Activated CD8-positive, alpha-beta T cell treated with anti-CD3 and anti-CD28 coated beads for 36 hours (primary cell): Measurements from ENCODE around the gene MEGF10. TPM values are rescaled to one million over a fixed set of nuclear protein-coding genes. Genes with fewer than 3 reads are reported as not detected.

ENCODE experiments used
- ATAC-seq: fragments of 200-7000 bp; cut with Tn5 transposase; one replicate; pipeline ENCODE4 v1.10.0; 2021; ENCODE audit warnings: mild to moderate bottlenecking, moderate library complexity
- CTCF ChIA-PET: fragments of 350-600 bp; sonication (Branson Sonifier 250); formaldehyde crosslinking; loops from one replicate; lab custom pipeline; 2021; ENCODE audit warnings: antibody characterized with exemption; lab: Charles Lee
- POLR2A ChIA-PET: fragments of 350-600 bp; sonication (Branson Sonifier 250); formaldehyde crosslinking; loops from one replicate; lab custom pipeline; 2021; ENCODE audit warnings: antibody characterized with exemption; lab: Charles Lee
- DNase-seq: peaks from one replicate; pipeline ENCODE4 v3.0.0-alpha.2; 2020
- H3K27ac Mint-ChIP-seq: one replicate; pipeline ENCODE4 v1.8.0; 2021; ENCODE audit warnings: mild to moderate bottlenecking, mixed read lengths
- H3K27me3 Mint-ChIP-seq: one replicate; pipeline ENCODE4 v1.8.0; 2021; ENCODE audit warnings: mixed read lengths
- H3K36me3 Mint-ChIP-seq: one replicate; pipeline ENCODE4 v1.8.0; 2021; ENCODE audit warnings: low read depth, mixed read lengths
- H3K4me1 Mint-ChIP-seq: one replicate; pipeline ENCODE4 v1.8.0; 2021; ENCODE audit warnings: low read depth, mixed read lengths
- H3K4me3 Mint-ChIP-seq: one replicate; pipeline ENCODE4 v1.8.0; 2021; ENCODE audit warnings: mild to moderate bottlenecking, moderate library complexity, mixed read lengths
- H3K9me3 Mint-ChIP-seq: one replicate; pipeline ENCODE4 v1.8.0; 2021; ENCODE audit warnings: mixed read lengths
- CTCF ChIP-seq: fragments of 200-600 bp; IDR thresholded peaks from one replicate; pipeline ENCODE4 v1.8.0; 2022; ENCODE audit warnings: antibody characterized with exemption, mild to moderate bottlenecking
- intact Hi-C: fragments of 100-400 bp; cut with micrococcal nuclease; formaldehyde crosslinking; loops from one replicate; pipeline ENCODE4 v1.10.0; 2022
- total RNA-seq, 2 experiments: library from RNA; stranded (reverse); gene quantifications; one replicate each; pipeline ENCODE4 v1.2.3, GENCODE V29; 2021

The MEGF10 gene
- total RNA-seq, 2 experiments from 2014 or later, result not detected

GRCh38 chr5:127351418-127351817 lies 60.8 kb downstream of the MEGF10 start:
- Mint-ChIP-seq H3K27ac (no peak overlapping the region), H3K4me1 (no peaks in the 10 kb centered on the region), H3K4me3 (no peak overlapping the region), H3K27me3 (peaks cover 7% of the 10 kb centered on the region), H3K36me3 (no peaks in the 10 kb centered on the region), H3K9me3 (no peaks in the 10 kb centered on the region)
- ATAC-seq (no peak), DNase-seq (no peak)
- intact Hi-C loops, result no loop called here
- CTCF ChIA-PET, result no interaction called here
- no peak for TF ChIP-seq CTCF
- POLR2A ChIA-PET, result interaction anchor here (0.6 kb wide), 1 partner anchor 602 kb away, joined by 3 read pairs; no protein-coding TSS in a partner anchor

- TF ChIP-seq CTCF, result no peak
- intact Hi-C loops, result no loop called here
- H3K36me3 Mint-ChIP-seq, result no peaks in the 10 kb centered on the region
- peaks cover 7% of the 10 kb centered on the region for H3K27me3 Mint-ChIP-seq
- no peaks in the 10 kb centered on the region for H3K9me3 Mint-ChIP-seq
- no peaks in the 10 kb centered on the region for H3K4me1 Mint-ChIP-seq
- H3K27ac Mint-ChIP-seq, result no peak overlapping the region
- DNase-seq (no peak), ATAC-seq (no peak)
- H3K4me3 Mint-ChIP-seq, result no peak overlapping the region
- ChIA-PET CTCF (no interaction called here), POLR2A (no interaction called here)
Observed at GRCh38 chr5:127352068-127352467, 61.5 kb downstream of the MEGF10 start.

- POLR2A ChIA-PET, result interaction anchor here (0.6 kb wide), 1 partner anchor 17 kb away, joined by 3 read pairs; no protein-coding TSS in a partner anchor
- Mint-ChIP-seq H3K36me3 (no peaks in the 10 kb centered on the region), H3K27ac (no peak overlapping the region), H3K27me3 (peaks cover 7% of the 10 kb centered on the region), H3K9me3 (no peaks in the 10 kb centered on the region), H3K4me1 (no peaks in the 10 kb centered on the region), H3K4me3 (no peak overlapping the region)
- intact Hi-C loops, result no loop called here
- no peak for TF ChIP-seq CTCF
- no peak for DNase-seq
- CTCF ChIA-PET, result no interaction called here
- ATAC-seq, result no peak
Observed at GRCh38 chr5:127353327-127353726, 62.7 kb downstream of the MEGF10 start.

- TF ChIP-seq CTCF, result no peak
- ChIA-PET CTCF (no interaction called here), POLR2A (interaction anchor here (0.6 kb wide), 1 partner anchor 700 kb away, joined by 3 read pairs; no protein-coding TSS in a partner anchor)
- Mint-ChIP-seq H3K9me3 (no peaks in the 10 kb centered on the region), H3K27ac (no peak overlapping the region), H3K4me1 (no peaks in the 10 kb centered on the region), H3K4me3 (no peak overlapping the region), H3K27me3 (peaks cover 7% of the 10 kb centered on the region), H3K36me3 (no peaks in the 10 kb centered on the region)
- DNase-seq, result no peak
- ATAC-seq, result no peak
- intact Hi-C loops, result no loop called here
Observed at GRCh38 chr5:127353796-127354195, 63.2 kb downstream of the MEGF10 start.

- no peak overlapping the region for H3K4me3 Mint-ChIP-seq
- no peak for DNase-seq
- H3K27ac Mint-ChIP-seq, result no peak overlapping the region
- H3K36me3 Mint-ChIP-seq, result no peaks in the 10 kb centered on the region
- no peak for ATAC-seq
- intact Hi-C loops, result no loop called here
- H3K27me3 Mint-ChIP-seq, result peaks cover 7% of the 10 kb centered on the region
- ChIA-PET CTCF (no interaction called here), POLR2A (interaction anchor here (0.6 kb wide), 1 partner anchor 81 kb away, joined by 3 read pairs; no protein-coding TSS in a partner anchor)
- no peak for TF ChIP-seq CTCF
- H3K4me1 Mint-ChIP-seq, result no peaks in the 10 kb centered on the region
- H3K9me3 Mint-ChIP-seq, result no peaks in the 10 kb centered on the region
Observed at GRCh38 chr5:127355337-127355736, 64.7 kb downstream of the MEGF10 start.
